ENCODE results near the gene ZNF235. TPM values are rescaled to one million over a fixed set of nuclear protein-coding genes. Genes with fewer than 3 reads are reported as not detected.

Gene ZNF235
- total RNA-seq, 3 donors from 2014 or later, result 4.6 to 16.0 (median 10.5) TPM

- intact Hi-C loops (cut with DNase I; ENCODE audit: low total_unique reads), result no loop called here
- no peak overlapping the region for H3K4me3 ChIP-seq
- no peak for DNase-seq (ENCODE audit: low spot score in 2 of 2)
- no peak overlapping the region for H3K27ac ChIP-seq
- TF ChIP-seq CTCF (IDR thresholded peaks at IDR 0.05), result no peak
- TF ChIP-seq POLR2A (IDR thresholded peaks at IDR 0.05), result no peak
- no peak for TF ChIP-seq POLR2AphosphoS5 (IDR thresholded peaks at IDR 0.05)
- no peaks in the 10 kb centered on the region for H3K4me1 ChIP-seq
- peaks cover 49 to 98% of the 10 kb centered on the region in 2 donors for H3K9me3 ChIP-seq
- H3K27me3 ChIP-seq, result no peaks in the 10 kb centered on the region
- peaks cover 50% of the 10 kb centered on the region for H3K36me3 ChIP-seq
Observed at GRCh38 chr19:44332145-44332544, 27.3 kb upstream of the ZNF235 start.

DNA sequence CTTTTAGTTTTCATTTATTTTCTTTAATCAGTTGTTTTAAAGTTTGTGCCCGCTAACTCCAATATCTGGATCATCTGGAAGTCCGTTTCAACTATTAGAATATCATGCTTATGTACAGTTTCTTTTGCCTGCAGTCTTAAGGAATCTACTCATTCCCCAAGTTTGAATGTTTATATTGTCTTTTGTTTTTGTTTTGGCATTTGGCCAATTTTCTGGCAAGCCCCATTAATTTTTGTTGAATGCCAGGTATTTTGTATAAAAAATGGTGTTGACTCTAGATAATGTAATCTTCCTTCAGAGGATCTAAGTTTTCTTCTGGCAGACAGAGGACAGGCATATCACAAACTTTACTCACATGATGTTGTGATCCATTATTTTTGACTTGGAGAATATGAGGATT, 11.1 kb upstream of the ZNF235 start:
- DNase-seq (ENCODE audit: low spot score in 2 of 2), result no peak
- Histone ChIP-seq H3K4me1 (no peaks in the 10 kb centered on the region), H3K27ac (no peak overlapping the region), H3K27me3 (no peaks in the 10 kb centered on the region), H3K36me3 (no peaks in the 10 kb centered on the region), H3K9me3 (peaks cover 47 to 85% of the 10 kb centered on the region in 2 donors), H3K4me3 (no peak overlapping the region)
- TF ChIP-seq POLR2AphosphoS5 (IDR thresholded peaks at IDR 0.05), result no peak
- TF ChIP-seq CTCF (IDR thresholded peaks at IDR 0.05), result no peak
- TF ChIP-seq POLR2A (IDR thresholded peaks at IDR 0.05), result no peak
- intact Hi-C loops (cut with DNase I; ENCODE audit: low total_unique reads), result no loop called here

DNA sequence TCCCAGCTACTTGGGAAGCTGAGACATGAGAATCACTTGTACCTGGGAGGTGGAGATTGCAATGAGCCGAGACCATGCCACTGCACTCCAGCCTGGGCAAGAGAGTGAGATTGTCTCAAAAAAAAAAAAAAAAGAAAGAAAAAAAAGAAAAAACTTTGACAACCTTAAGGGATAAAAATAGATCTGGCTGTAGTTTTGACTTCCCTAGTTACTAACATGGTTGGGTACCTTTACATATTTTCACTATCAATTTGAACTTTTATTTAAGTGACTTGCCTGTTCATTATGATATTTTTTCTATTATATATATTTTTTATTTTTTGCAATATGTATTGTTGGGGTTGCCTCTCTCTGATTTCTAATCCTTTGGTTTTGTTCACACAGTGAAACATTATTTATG, 8.4 kb upstream of the ZNF235 start:
- Histone ChIP-seq H3K27ac (no peak overlapping the region), H3K4me1 (no peaks in the 10 kb centered on the region), H3K27me3 (no peaks in the 10 kb centered on the region), H3K4me3 (no peak overlapping the region), H3K36me3 (no peaks in the 10 kb centered on the region), H3K9me3 (peaks cover 55 to 84% of the 10 kb centered on the region in 2 donors)
- intact Hi-C loops (cut with DNase I; ENCODE audit: low total_unique reads), result no loop called here
- no peak for TF ChIP-seq POLR2AphosphoS5 (IDR thresholded peaks at IDR 0.05)
- TF ChIP-seq CTCF (IDR thresholded peaks at IDR 0.05), result no peak
- TF ChIP-seq POLR2A (IDR thresholded peaks at IDR 0.05), result no peak
- no peak for DNase-seq (ENCODE audit: low spot score in 2 of 2)

GRCh38 chr19:44308011-44308410, 3.2 kb upstream of the ZNF235 start:
- intact Hi-C loops (cut with DNase I; ENCODE audit: low total_unique reads), result no loop called here
- Histone ChIP-seq H3K4me3 (no peak overlapping the region), H3K27me3 (no peaks in the 10 kb centered on the region), H3K4me1 (peaks cover 0 to 3% of the 10 kb centered on the region in 2 donors), H3K27ac (no peak overlapping the region), H3K36me3 (no peaks in the 10 kb centered on the region), H3K9me3 (peaks cover 33 to 67% of the 10 kb centered on the region in 2 donors)
- TF ChIP-seq POLR2AphosphoS5 (IDR thresholded peaks at IDR 0.05) (no peak), CTCF (IDR thresholded peaks at IDR 0.05) (no peak), POLR2A (IDR thresholded peaks at IDR 0.05) (no peak)
- no peak for DNase-seq (ENCODE audit: low spot score in 2 of 2)

DNA sequence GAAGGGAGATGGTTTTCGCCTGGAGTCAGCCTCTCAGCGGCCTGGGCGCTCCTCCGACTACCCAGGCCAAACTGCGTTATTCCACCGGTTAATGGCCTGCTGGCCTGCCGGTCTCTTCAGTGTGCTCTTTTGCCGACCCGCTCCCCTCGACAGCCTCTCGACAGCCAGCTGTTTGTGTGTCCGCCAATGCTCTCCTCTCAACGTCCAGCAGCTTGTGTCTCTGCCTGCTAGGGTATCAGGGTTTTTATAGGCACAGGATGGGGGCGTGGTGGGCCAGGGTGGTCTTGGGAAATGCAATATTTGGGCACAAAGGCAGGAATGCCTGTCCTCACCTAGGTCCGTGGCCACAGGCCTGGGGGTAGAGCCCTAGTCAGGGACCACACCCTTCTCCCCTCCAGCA, 1.5 kb upstream of the ZNF235 start:
- no peak for DNase-seq (ENCODE audit: low spot score in 2 of 2)
- no peak for TF ChIP-seq POLR2A (IDR thresholded peaks at IDR 0.05)
- TF ChIP-seq POLR2AphosphoS5 (IDR thresholded peaks at IDR 0.05), result no peak
- no peak for TF ChIP-seq CTCF (IDR thresholded peaks at IDR 0.05)
- H3K4me1 ChIP-seq, result peaks cover 0 to 3% of the 10 kb centered on the region in 2 donors
- H3K27me3 ChIP-seq, result no peaks in the 10 kb centered on the region
- intact Hi-C loops (cut with DNase I; ENCODE audit: low total_unique reads), result no loop called here
- no peak overlapping the region for H3K4me3 ChIP-seq
- no peaks in the 10 kb centered on the region for H3K36me3 ChIP-seq
- H3K9me3 ChIP-seq, result peaks cover 33 to 54% of the 10 kb centered on the region in 2 donors
- H3K27ac ChIP-seq, result no peak overlapping the region

Data from breast epithelium (tissue), 4 donors.